Activated naive CD8-positive, alpha-beta T cell (primary cell): Measurements from ENCODE around the gene IFITM10.

Experiments
- H3K27ac Mint-ChIP-seq: one replicate; pipeline ENCODE4 v1.8.0; 2021; ENCODE audit warnings: mixed read lengths
- H3K27me3 Mint-ChIP-seq: one replicate; pipeline ENCODE4 v1.8.0; 2021; ENCODE audit warnings: mixed read lengths
- H3K36me3 Mint-ChIP-seq: one replicate; pipeline ENCODE4 v1.8.0; 2021; ENCODE audit warnings: mixed read lengths
- H3K4me1 Mint-ChIP-seq: one replicate; pipeline ENCODE4 v1.8.0; 2021; ENCODE audit warnings: low read depth, mixed read lengths
- H3K4me3 Mint-ChIP-seq: one replicate; pipeline ENCODE4 v1.8.0; 2021; ENCODE audit warnings: mild to moderate bottlenecking, mixed read lengths
- H3K9me3 Mint-ChIP-seq: one replicate; pipeline ENCODE4 v1.8.0; 2021; ENCODE audit warnings: low read depth, mixed read lengths

The IFITM10 gene

DNA sequence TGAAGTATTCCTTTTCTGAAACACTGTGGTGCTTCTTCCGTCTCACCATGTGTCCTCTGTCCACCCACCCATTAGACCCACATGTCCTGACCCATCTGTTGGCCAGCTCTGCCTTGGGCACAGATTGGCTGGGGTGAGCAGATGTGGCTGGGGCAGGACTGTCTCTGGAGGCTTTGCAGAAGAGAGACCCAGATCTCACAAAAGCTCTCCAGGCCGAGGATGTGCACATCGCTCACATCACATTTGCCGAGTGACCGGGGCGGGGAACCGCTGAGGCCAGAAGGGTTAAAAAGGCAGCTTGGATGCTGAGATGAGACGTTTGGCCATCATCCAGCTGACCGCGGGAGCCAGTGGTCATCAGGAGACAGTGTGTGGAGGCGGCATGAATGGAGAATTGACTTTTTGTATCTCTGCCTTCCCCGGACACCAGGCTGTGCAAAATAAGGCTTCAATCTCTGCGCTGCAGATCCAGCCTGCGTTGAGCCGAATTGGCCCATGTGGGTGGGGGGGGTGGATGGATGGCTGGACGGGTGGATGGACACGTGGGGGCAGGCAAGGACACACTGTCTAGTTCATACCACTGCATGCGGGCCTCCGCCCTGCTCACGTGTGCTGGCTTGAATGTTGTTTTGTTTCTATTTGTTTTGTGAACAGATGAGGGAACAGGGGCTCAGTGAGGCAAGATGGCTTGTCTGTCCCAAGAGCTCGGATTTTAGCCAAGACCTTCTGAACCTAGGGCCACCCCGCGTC is 6.1 kb downstream of the IFITM10 start:
- Mint-ChIP-seq H3K27me3 (no peaks in the 10 kb centered on the region), H3K4me1 (peaks cover 2% of the 10 kb centered on the region), H3K4me3 (no peak overlapping the region), H3K36me3 (no peaks in the 10 kb centered on the region), H3K27ac (no peak overlapping the region), H3K9me3 (no peaks in the 10 kb centered on the region)

DNA sequence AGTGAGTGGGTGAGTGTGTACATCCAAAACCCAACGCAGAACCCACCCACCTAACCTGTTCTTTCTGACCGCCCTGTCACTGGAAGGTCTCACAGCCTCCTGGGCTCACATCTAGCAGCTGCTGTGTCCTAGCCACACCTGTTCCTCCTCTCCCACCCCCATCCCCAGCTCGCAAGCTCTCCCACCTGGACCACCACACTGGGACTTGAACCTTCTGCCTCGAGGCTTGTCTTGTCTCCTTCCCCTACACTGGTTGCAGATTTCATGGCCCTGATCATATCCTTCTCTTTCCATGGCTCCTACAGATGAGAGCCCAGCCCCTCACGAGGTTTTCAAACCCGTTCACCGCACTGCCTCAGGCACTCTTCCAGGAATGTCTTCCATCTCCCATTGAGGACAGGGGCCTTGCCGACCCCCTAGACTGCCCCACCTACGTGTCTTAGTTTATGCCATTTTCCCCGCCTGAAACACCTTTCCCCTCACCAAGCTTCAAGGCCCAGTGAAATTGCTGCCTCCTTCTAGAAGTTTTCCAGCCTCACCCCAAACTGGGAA is 6.7 kb downstream of the IFITM10 start:
- Mint-ChIP-seq H3K9me3 (no peaks in the 10 kb centered on the region), H3K27me3 (no peaks in the 10 kb centered on the region), H3K4me1 (peaks cover 2% of the 10 kb centered on the region), H3K27ac (no peak overlapping the region), H3K36me3 (no peaks in the 10 kb centered on the region), H3K4me3 (no peak overlapping the region)

DNA sequence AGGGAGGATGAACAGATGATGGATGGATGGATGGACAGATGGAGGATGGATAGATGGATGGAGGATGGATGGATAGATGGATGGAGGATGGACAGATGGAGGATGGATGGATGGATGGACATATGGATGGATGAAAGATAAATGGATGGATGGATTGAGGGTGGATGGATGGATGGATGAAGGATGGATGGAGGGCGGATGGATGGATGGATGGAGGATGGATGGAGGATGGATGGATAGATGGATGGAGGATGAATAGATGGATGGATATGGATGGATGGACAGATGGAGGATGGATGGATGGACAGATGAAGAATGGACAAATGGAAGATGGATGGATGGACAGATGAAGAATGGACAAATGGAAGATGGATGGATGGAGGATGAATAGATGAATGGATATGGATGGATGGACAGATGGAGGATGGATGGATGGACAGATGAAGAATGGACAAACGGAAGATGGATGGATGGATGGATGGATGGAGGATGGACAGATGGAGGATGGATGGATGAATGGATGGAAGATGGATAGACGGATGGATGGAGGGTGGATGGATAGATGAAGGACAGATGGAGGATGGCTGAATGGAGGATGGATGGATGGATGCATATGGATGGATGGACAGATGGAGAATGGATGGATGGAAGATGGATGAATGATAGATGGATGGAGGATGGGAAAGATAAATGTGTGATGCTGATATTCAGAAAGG is 7.4 kb downstream of the IFITM10 start:
- Mint-ChIP-seq H3K27ac (no peak overlapping the region), H3K9me3 (no peaks in the 10 kb centered on the region), H3K4me1 (no peaks in the 10 kb centered on the region), H3K27me3 (no peaks in the 10 kb centered on the region), H3K36me3 (no peaks in the 10 kb centered on the region), H3K4me3 (no peak overlapping the region)

DNA sequence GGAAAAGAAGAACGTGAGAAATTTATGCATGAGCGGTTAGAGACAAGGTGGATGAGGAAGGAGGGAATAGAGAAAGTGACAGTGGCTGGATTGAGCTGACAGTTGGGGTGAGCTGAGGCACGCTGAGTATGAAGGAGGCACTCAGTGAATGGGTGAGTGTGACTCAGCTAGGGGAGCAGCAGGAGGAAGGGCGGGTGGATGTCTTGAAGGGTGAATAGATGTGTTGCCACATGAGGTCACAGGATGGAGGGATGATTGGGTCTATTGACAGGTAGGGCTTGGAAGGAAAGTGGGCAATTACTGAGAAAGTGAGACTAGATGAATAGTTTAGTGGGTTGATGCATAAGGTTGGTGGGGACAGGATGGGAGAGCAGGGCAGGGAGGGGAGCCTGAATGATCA is 8.0 kb downstream of the IFITM10 start:
- Mint-ChIP-seq H3K4me1 (no peaks in the 10 kb centered on the region), H3K9me3 (no peaks in the 10 kb centered on the region)

DNA sequence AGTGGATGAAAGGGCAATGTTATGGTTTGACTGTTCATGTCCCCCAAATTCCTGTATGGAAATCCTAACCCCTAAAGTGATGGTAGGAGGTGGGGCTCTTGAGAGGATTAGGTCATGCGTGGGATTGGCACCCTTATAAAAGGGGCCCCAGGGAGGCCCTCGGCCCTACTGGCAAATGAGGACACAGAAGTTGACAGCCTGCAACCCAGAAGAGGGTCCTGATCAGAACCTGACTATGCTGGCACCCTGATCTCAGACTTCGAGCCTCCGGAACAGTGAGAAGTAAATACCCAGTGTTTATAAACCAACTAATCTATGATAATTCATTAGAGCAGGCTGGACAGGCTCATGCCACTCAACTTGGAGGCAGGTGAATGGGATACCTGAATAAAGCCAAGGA is 8.7 kb downstream of the IFITM10 start:
- H3K36me3 Mint-ChIP-seq, result no peaks in the 10 kb centered on the region
- no peak overlapping the region for H3K27ac Mint-ChIP-seq
- peaks cover under 1% of the 10 kb centered on the region for H3K27me3 Mint-ChIP-seq
- no peaks in the 10 kb centered on the region for H3K4me1 Mint-ChIP-seq
- H3K9me3 Mint-ChIP-seq, result peaks cover 2% of the 10 kb centered on the region
- H3K4me3 Mint-ChIP-seq, result no peak overlapping the region

More for the DNA sequence above, 8.0 kb downstream of the IFITM10 start:
- H3K27me3 Mint-ChIP-seq, result no peaks in the 10 kb centered on the region
- H3K36me3 Mint-ChIP-seq, result no peaks in the 10 kb centered on the region
- H3K4me3 Mint-ChIP-seq, result no peak overlapping the region
- no peak overlapping the region for H3K27ac Mint-ChIP-seq

DNA sequence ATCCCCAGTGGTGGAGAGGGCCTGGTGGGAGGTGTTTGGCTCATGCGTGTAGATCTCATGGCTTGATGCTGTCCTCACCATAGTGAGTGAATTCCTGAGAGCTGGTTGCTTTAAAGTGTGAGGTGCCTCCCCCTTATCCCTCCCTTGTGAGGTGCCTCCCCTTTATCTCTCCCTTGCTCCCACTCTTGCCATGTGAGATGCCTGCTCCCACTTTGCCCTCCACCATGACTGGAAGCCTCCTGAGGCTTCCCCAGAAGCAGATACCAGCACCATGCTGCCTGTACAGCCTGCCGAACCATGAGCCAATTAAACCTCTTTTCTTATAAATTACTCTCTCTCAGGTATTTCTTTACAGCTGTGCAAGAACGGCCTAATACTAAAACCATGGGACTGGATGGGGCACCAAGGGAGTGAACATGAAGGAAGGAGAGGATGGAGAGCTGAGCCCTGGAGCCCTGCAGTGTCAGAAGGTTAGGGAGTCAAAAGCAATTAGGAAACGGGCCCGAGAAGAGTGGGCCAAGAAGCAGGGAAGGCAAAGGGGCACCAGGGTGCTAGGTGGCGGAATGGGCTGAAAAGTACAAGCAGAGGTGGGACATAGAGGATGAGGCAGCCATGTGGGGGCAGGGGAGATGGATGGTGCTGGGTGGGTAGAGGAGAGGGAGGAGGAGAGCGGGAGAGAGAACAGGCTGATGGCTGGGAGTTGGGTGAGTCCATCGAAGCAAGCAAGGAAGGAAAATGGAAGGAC is 9.4 kb downstream of the IFITM10 start:
- Mint-ChIP-seq H3K4me1 (no peaks in the 10 kb centered on the region), H3K27ac (no peak overlapping the region), H3K27me3 (peaks cover 1% of the 10 kb centered on the region), H3K9me3 (peaks cover 10% of the 10 kb centered on the region), H3K36me3 (peaks cover 3% of the 10 kb centered on the region), H3K4me3 (no peak overlapping the region)

DNA sequence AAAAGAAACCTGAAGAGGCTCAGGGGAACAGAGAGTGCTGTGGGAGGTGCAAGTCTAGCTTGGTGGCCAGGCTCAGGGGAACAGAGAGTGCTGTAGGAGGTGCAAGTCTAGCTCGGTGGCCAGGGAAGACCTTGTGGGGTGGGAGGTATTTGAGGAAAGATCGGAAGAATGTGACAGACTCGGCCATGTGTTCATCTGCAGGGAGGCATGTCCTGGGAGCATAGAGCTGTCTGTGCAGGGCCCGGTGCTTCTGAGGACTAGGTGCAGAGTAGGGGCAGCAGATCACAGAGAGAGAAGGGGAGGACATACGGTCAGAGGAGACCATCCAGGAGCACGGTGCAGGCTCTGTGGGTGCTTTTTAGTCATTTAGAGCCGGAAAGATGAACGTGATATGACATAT is 10.8 kb downstream of the IFITM10 start:
- peaks cover 3% of the 10 kb centered on the region for H3K36me3 Mint-ChIP-seq
- peaks cover 1% of the 10 kb centered on the region for H3K27me3 Mint-ChIP-seq
- peaks cover 13% of the 10 kb centered on the region for H3K9me3 Mint-ChIP-seq
- peaks cover under 1% of the 10 kb centered on the region for H3K4me1 Mint-ChIP-seq
- H3K4me3 Mint-ChIP-seq, result no peak overlapping the region
- H3K27ac Mint-ChIP-seq, result no peak overlapping the region

DNA sequence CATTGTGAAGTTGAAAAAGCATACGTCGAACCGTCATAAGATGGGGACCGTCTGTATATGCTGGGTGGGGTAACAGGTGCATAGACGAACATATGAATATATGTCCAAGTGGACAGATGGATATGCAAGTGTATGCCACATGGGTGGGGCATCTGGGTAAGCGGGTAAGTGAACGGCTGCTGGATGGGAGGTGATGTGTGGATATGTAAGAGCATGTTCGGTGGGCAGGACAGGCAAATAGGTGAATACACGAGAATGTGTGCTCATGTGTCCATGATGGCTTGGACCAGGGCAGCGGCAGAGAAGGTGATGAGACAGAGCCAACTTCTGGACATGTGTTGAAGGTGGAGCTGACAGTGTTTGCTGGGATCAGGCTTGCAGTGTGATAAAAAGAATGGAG is 12.0 kb downstream of the IFITM10 start:
- no peak overlapping the region for H3K27ac Mint-ChIP-seq
- H3K4me3 Mint-ChIP-seq, result no peak overlapping the region
- peaks cover 1% of the 10 kb centered on the region for H3K27me3 Mint-ChIP-seq
- H3K36me3 Mint-ChIP-seq, result peaks cover 3% of the 10 kb centered on the region
- H3K9me3 Mint-ChIP-seq, result peaks cover 13% of the 10 kb centered on the region
- H3K4me1 Mint-ChIP-seq, result peaks cover 13% of the 10 kb centered on the region

DNA sequence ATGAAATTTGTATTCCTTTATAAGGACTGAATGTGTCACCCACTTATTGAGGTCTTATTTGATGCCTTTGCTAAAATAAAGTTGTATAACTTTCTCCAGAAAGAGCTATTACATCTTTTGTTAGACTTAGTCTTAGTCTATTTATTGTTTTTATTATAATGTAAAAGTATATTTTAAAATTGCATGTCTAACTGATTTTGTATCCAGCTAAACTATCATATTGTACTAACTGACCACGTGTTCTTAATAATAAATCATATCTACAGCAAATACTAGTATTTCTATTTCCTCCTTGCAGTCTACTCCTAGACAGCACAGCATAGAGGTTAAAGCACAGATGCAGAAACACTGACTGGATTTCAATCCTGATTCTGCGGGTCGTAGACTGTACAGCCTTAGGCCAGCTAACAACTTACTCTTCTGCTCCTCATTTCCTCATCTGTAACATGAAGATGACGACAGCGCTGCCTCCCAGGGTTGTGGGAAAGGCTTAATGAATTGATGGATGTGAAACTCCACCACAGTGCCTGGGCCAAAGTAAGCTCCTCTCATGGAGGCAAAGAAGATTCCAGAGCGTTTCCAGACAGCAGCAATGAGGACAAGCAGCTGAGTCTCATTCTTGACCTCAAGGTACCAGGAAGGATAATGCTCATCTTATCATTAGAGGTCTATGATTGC is 13.2 kb downstream of the IFITM10 start:
- Mint-ChIP-seq H3K4me1 (peaks cover 17% of the 10 kb centered on the region), H3K27ac (no peak overlapping the region), H3K9me3 (peaks cover 13% of the 10 kb centered on the region), H3K36me3 (peaks cover 3% of the 10 kb centered on the region), H3K4me3 (no peak overlapping the region), H3K27me3 (peaks cover 1% of the 10 kb centered on the region)

DNA sequence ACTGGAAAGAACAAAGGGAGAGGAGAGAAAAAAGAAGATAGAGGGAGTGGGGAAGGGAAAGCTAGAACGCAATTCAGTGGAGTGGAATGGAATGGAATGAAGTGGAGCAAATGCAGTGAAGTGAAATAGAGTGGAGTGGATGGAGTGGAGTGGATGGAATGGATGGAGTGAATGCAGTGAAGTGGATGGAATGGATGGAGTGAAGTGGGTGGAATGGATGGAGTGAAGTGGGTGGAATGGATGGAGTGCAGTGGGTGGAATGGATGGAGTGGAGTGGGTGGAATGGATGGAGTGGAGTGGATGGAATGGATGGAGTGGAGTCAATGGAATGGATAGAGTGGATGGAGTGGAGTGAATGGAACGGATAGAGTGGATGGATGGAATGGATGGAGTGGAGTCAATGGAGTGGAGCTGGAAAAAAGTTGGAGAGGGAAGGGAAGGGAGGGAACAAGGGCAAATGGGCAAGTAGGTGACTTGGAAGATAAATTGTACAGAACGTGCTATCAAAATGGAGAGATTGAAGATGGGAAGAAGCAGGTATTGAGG is 13.9 kb downstream of the IFITM10 start:
- Mint-ChIP-seq H3K27ac (no peak overlapping the region), H3K4me1 (peaks cover 22% of the 10 kb centered on the region), H3K27me3 (peaks cover 1% of the 10 kb centered on the region), H3K36me3 (peaks cover 3% of the 10 kb centered on the region), H3K9me3 (peaks cover 13% of the 10 kb centered on the region), H3K4me3 (no peak overlapping the region)

DNA sequence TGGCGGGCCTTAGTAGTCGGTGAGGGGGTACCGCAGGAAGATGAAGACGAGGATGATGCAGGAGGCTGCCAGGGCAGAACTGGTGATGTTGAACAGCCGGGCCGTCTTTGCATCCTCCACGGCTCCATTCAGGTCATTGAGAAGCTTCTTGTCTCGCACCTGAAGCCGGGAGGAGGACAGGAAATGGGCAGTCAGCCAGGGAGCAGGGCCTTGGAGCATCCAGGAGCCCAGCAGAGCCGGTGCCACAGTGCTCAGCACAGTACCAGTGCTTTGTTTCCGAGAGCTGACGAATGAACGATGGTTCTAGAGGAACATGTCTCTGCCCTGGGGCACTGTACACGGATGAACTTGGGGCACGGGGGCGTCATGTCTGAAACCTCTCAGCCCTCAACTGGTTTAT is 15.1 kb downstream of the IFITM10 start:
- Mint-ChIP-seq H3K4me1 (peaks cover 23% of the 10 kb centered on the region), H3K27me3 (peaks cover 1% of the 10 kb centered on the region), H3K4me3 (no peak overlapping the region), H3K9me3 (peaks cover 13% of the 10 kb centered on the region), H3K27ac (no peak overlapping the region), H3K36me3 (peaks cover 3% of the 10 kb centered on the region)

DNA sequence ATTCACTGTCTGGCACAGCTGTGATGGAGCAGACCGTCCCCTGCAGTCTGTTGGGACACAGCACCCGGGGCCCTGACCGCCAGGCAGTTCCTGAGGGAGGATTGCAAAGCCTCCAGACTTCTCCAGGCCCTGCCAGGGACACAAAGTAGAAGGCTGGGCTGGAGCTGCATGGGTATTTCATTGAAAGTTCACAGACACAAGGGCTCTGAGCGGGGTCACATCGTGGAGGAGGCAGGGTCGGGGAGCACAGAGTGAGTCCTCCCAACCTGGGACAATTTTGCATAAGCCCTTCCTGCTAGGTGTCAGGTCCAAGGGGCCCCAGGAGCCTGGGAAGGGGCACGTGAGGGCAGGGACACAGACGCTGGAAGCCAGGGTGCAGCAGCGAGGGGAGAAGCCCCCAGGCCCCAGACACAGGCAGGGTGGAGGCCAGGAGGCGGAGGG is 15.7 kb downstream of the IFITM10 start:
- Mint-ChIP-seq H3K4me3 (no peak overlapping the region), H3K27me3 (peaks cover 1% of the 10 kb centered on the region), H3K4me1 (peaks cover 29% of the 10 kb centered on the region), H3K36me3 (peaks cover 3% of the 10 kb centered on the region), H3K27ac (no peak overlapping the region), H3K9me3 (peaks cover 13% of the 10 kb centered on the region)

DNA sequence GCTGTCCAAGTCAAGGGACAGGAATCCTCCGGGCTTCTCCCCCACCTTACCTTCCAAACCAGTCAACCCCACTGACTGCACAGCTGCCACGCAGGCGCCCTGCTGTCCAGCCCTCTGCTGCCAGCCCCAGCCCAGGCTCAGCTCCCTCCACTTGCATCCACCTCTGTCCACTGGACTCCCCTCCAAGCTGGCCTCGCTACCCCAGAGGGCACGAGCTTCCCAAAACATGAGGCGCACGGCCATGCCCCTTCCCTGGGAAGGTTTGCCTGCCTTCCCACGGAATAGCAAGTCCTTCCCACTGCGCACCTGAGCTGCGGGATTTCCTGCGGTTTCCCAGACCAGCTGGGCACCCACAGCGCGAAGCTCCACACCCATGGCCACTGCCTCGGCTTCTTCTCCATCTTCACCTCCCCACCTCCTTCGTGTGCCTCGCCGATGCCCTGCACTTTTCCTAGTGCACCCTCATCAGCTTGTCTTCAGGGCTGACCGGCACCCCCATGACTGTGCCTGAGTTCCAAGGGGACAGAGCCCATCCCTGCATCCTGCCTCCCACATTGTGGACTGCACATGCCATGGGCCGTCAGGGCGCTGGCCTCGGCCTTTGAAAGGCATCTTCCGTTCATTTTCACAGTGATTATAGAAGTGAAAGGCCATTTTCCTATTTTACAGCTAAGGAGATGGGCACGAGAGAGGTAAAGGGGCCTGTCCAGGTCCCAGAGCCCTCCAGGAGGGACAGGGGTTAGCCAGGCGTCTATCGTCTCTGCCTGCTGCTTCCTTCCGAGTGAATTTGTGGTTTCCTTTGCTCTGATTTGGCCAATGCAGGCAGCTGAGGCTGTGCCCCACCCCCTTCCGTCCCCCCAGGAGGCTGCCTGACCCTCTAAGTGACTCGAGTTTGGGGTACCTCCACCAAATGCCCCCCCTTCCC is 16.4 kb downstream of the IFITM10 start:
- Mint-ChIP-seq H3K36me3 (peaks cover 3% of the 10 kb centered on the region), H3K4me3 (peak overlapping the region; percentile 28), H3K27ac (peak overlapping the region; percentile 65), H3K27me3 (peaks cover 1% of the 10 kb centered on the region), H3K4me1 (peaks cover 35% of the 10 kb centered on the region), H3K9me3 (peaks cover 13% of the 10 kb centered on the region)
